Breast epithelium (tissue), 4 donors: ENCODE results near the gene RPUSD1. TPM values are rescaled to one million over a fixed set of nuclear protein-coding genes. Genes with fewer than 3 reads are reported as not detected.

ENCODE experiments used
- DNase-seq, 2 donors: peaks; one replicate each; pipeline ENCODE4 v3.0.0-alpha.2; 2019; ENCODE audit warnings: low spot score in 2 of 2
- H3K27ac ChIP-seq, 2 donors: fragments of 200-600 bp; sonication (generic) in 1 of 2; one replicate each; pipeline ENCODE4 v1.5.1; 2016 to 2019; ENCODE audit warnings: mild to moderate bottlenecking in 1 of 2
- H3K27me3 ChIP-seq, 2 donors: fragments of 200-600 bp; sonication (generic) in 1 of 2; one replicate each; pipeline versions ENCODE4 v1.5.1 to v1.6.0; 2017 to 2019; ENCODE audit warnings: control low read depth in 1 of 2, mild to moderate bottlenecking in 1 of 2
- H3K36me3 ChIP-seq: fragments of 200-600 bp; one replicate; pipeline ENCODE4 v1.5.1; 2019
- H3K4me1 ChIP-seq, 2 donors: fragments of 200-600 bp; sonication (generic); one replicate each; pipeline ENCODE4 v1.5.1; 2016 to 2019; ENCODE audit warnings: control low read depth in 1 of 2
- H3K4me3 ChIP-seq, 3 donors: fragments of 200-600 bp; sonication (generic); 1 replicate in 2 of 3; 2 replicates in 1 of 3; pipeline ENCODE4 v1.5.1; 2016 to 2019; ENCODE audit warnings: mild to moderate bottlenecking in 3 of 3, moderate library complexity in 2 of 3
- H3K9me3 ChIP-seq, 2 donors: fragments of 200-600 bp; sonication (generic) in 1 of 2; one replicate each; pipeline ENCODE4 v1.5.1; 2016 to 2019; ENCODE audit warnings: control low read depth in 1 of 2
- POLR2A ChIP-seq: fragments of 450-650 bp; IDR thresholded peaks from one replicate; pipeline ENCODE4 v1.6.1; 2016; ENCODE audit warnings: antibody characterized with exemption, mild to moderate bottlenecking, moderate library complexity
- POLR2AphosphoS5 ChIP-seq, 3 donors: sonication (generic); formaldehyde crosslinking; IDR thresholded peaks; one replicate each; pipeline ENCODE4 v1.6.1; 2017; ENCODE audit warnings: antibody characterized with exemption in 3 of 3
- intact Hi-C: fragments of 100-400 bp; cut with DNase I; formaldehyde crosslinking; loops from one replicate; pipeline ENCODE4 v1.15.1; 2023; ENCODE audit warnings: low total_unique reads
- total RNA-seq, 3 donors: library from RNA; depleted of rRNA; stranded (reverse); fragments of >200 nt; gene quantifications; one replicate each; pipeline ENCODE4 v1.1.0, GENCODE V29; 2016
- TF ChIP-seq, protein P1 (sequence below), 3 donors: fragments of 450-650 bp; IDR thresholded peaks; one replicate each; pipeline ENCODE4 v1.5.1; 2016 to 2017; ENCODE audit warnings: antibody characterized with exemption in 3 of 3, mild to moderate bottlenecking in 3 of 3, moderate library complexity in 3 of 3

Gene RPUSD1
- total RNA-seq, 3 donors from 2014 or later, result 13.1 to 18.4 (median 16.1) TPM

DNA sequence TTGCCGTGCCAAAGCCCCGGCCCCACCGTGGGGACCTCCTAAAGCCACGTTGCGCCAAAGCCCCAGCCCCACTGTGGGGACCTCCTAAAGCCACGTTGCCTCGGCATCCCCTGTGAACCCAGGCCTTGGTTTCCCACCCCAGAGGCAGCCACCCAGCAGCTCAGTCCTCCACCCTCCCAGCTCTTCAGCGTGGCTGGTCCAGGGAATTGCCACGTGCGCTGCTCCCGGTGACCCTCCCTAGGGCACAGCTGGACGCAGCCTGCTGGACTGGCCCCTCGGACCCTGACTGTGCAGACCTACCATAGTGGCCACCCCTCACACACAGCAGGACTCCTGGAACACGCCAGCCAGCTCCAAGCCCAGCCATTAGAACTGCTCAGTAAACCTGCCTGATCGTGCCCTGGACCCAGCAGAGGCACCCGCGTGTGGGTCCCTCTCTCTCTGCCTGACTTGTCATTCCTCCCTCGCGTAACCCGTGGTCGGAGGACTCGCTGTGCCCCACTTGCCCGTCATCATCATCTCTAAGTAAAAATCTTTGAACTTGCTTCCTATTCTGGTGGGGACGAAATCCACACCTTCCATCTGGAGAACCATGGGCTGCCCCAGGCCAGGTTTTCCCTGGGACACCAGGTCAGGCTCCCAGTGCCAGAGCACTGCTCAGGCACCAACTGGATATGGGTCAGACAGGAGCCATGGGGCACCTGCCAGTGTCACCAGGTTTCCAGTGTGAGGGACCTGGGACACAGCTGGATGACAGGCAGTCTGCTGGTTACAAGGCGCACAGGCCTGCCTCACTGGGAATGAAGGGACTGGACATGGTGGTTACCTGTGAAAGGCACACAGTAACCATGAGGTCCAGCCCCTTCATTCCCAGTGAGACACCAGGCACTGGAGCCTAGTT is 53.0 kb downstream of the RPUSD1 start:
- Histone ChIP-seq H3K27ac (no peak overlapping the region), H3K4me3 (no peak overlapping the region), H3K9me3 (no peaks in the 10 kb centered on the region), H3K36me3 (no peaks in the 10 kb centered on the region), H3K4me1 (peaks cover 0 to 7% of the 10 kb centered on the region in 2 donors), H3K27me3 (no peaks in the 10 kb centered on the region)
- intact Hi-C loops, result no loop called here
- TF ChIP-seq, protein P1, sequence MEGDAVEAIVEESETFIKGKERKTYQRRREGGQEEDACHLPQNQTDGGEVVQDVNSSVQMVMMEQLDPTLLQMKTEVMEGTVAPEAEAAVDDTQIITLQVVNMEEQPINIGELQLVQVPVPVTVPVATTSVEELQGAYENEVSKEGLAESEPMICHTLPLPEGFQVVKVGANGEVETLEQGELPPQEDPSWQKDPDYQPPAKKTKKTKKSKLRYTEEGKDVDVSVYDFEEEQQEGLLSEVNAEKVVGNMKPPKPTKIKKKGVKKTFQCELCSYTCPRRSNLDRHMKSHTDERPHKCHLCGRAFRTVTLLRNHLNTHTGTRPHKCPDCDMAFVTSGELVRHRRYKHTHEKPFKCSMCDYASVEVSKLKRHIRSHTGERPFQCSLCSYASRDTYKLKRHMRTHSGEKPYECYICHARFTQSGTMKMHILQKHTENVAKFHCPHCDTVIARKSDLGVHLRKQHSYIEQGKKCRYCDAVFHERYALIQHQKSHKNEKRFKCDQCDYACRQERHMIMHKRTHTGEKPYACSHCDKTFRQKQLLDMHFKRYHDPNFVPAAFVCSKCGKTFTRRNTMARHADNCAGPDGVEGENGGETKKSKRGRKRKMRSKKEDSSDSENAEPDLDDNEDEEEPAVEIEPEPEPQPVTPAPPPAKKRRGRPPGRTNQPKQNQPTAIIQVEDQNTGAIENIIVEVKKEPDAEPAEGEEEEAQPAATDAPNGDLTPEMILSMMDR (IDR thresholded peaks at IDR 0.05), result no peak
- TF ChIP-seq POLR2A (no peak), POLR2AphosphoS5 (IDR thresholded peaks at IDR 0.05) (no peak)
- no peak for DNase-seq

Other genes with a start within 250 kb of the RPUSD1 start
- gene PRR35, start 228.0 kb downstream of the RPUSD1 start, total RNA-seq, result not detected
- 1 to 10 TPM in 1 of 3 donors, under 1 TPM in 2; 0.32 to 1.9 (median 0.66) TPM for gene NHLRC4, start 221.4 kb downstream of the RPUSD1 start, total RNA-seq
- gene PIGQ, start 218.4 kb downstream of the RPUSD1 start, total RNA-seq, result 10 to 100 TPM; 22.2 to 36.1 (median 31.9) TPM
- 10 to 100 TPM; 17.6 to 29.1 (median 20.6) TPM for gene RAB40C, start 198.3 kb downstream of the RPUSD1 start, total RNA-seq
- gene WFIKKN1, start 157.4 kb downstream of the RPUSD1 start, total RNA-seq, result under 1 TPM in 2 of 3 donors, not detected in 1; 0.66 to 0.73 TPM
- 100 to 1,000 TPM; 108 to 136 (median 130) TPM for gene METTL26, start 152.1 kb downstream of the RPUSD1 start, total RNA-seq
- gene MCRIP2, start 146.6 kb downstream of the RPUSD1 start, total RNA-seq, result 10 to 100 TPM; 26.8 to 39.7 (median 34.9) TPM
- gene WDR90, start 139.0 kb downstream of the RPUSD1 start, total RNA-seq, result 10 to 100 TPM in 2 of 3 donors, 1 to 10 TPM in 1; 9.6 to 26.9 (median 22.7) TPM
- 10 to 100 TPM; 39.4 to 90.8 (median 66.9) TPM for gene RHOT2, start 120.2 kb downstream of the RPUSD1 start, total RNA-seq
- gene RHBDL1, start 112.7 kb downstream of the RPUSD1 start, total RNA-seq, result 1 to 10 TPM in 2 of 3 donors, under 1 TPM in 1; 0.48 to 2.3 (median 1.0) TPM
- 100 to 1,000 TPM; 127 to 184 (median 175) TPM for gene STUB1, start 108.0 kb downstream of the RPUSD1 start, total RNA-seq
- gene JMJD8, start 104.0 kb downstream of the RPUSD1 start, total RNA-seq, result 10 to 100 TPM; 67.2 to 83.4 (median 67.5) TPM
- 1 to 10 TPM; 7.2 to 9.2 (median 8.8) TPM for gene WDR24, start 98.0 kb downstream of the RPUSD1 start, total RNA-seq
- gene FBXL16, start 82.6 kb downstream of the RPUSD1 start, total RNA-seq, result 1 to 10 TPM in 2 of 3 donors, not detected in 1; 2.6 to 4.2 TPM
- 10 to 100 TPM; 23.6 to 30.2 (median 24.3) TPM for gene METRN, start 73.3 kb downstream of the RPUSD1 start, total RNA-seq
- 10 to 100 TPM; 29.9 to 35.7 (median 30.4) TPM for gene ANTKMT, start 67.2 kb downstream of the RPUSD1 start, total RNA-seq
- 1 to 10 TPM in 2 of 3 donors, under 1 TPM in 1; 0.48 to 2.9 (median 2.6) TPM for gene CCDC78, start 61.9 kb downstream of the RPUSD1 start, total RNA-seq
- gene HAGHL, start 61.3 kb downstream of the RPUSD1 start, total RNA-seq, result 1 to 10 TPM; 4.3 to 7.5 (median 5.1) TPM
- gene CIAO3, start 47.4 kb downstream of the RPUSD1 start, total RNA-seq, result 10 to 100 TPM; 23.0 to 43.2 (median 41.6) TPM
- gene MSLN, start 27.6 kb downstream of the RPUSD1 start, total RNA-seq, result 10 to 100 TPM in 1 of 3 donors, not detected in 2; 49.2 TPM
- gene CHTF18, start 239 bp upstream of the RPUSD1 start, total RNA-seq, result 10 to 100 TPM; 12.6 to 15.5 (median 13.1) TPM
- not detected for gene GNG13, start 12.4 kb upstream of the RPUSD1 start, total RNA-seq
- gene LMF1, start 182.6 kb upstream of the RPUSD1 start, total RNA-seq, result 10 to 100 TPM; 14.1 to 26.4 (median 21.4) TPM
- gene SOX8, start 193.4 kb upstream of the RPUSD1 start, total RNA-seq, result 1 to 10 TPM in 2 of 3 donors, under 1 TPM in 1; 0.32 to 6.6 (median 1.3) TPM